Measurements from ENCODE around the gene HBD.
"Not testable (repeated sequence)": the region's sequence is repeated elsewhere in the genome, so short reads cannot be mapped to it uniquely, and the experiment has no call there.

DNA sequence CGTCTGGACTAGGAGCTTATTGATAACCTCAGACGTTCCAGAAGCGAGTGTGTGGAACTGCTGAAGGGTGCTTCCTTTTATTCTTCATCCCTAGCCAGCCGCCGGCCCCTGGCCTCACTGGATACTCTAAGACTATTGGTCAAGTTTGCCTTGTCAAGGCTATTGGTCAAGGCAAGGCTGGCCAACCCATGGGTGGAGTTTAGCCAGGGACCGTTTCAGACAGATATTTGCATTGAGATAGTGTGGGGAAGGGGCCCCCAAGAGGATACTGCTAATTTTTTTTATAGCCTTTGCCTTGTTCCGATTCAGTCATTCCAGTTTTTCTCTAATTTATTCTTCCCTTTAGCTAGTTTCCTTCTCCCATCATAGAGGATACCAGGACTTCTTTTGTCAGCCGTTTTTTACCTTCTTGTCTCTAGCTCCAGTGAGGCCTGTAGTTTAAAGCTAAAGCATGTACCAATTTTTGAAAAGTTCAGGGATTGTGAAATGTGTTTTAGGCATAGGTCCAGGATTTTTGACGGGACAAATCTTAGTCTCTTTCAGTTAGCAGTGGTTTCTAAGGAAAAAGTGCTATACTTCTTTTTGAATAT, 15.6 kb upstream of the HBD start, which contains the start of gene HBG1:
- TF ChIP-seq, protein P1, sequence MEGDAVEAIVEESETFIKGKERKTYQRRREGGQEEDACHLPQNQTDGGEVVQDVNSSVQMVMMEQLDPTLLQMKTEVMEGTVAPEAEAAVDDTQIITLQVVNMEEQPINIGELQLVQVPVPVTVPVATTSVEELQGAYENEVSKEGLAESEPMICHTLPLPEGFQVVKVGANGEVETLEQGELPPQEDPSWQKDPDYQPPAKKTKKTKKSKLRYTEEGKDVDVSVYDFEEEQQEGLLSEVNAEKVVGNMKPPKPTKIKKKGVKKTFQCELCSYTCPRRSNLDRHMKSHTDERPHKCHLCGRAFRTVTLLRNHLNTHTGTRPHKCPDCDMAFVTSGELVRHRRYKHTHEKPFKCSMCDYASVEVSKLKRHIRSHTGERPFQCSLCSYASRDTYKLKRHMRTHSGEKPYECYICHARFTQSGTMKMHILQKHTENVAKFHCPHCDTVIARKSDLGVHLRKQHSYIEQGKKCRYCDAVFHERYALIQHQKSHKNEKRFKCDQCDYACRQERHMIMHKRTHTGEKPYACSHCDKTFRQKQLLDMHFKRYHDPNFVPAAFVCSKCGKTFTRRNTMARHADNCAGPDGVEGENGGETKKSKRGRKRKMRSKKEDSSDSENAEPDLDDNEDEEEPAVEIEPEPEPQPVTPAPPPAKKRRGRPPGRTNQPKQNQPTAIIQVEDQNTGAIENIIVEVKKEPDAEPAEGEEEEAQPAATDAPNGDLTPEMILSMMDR (IDR thresholded peaks at IDR 0.05) = not testable (repeated sequence)
- TF ChIP-seq POLR2A (IDR thresholded peaks at IDR 0.05) = not testable (repeated sequence)

Measured in breast epithelium (tissue), 3 donors.